Stimulated activated CD4-positive, alpha-beta T cell treated with anti-CD3 and anti-CD28 coated beads, TNF-alpha, amount 100 ng/mL, for 1 hour (primary cell): ENCODE measurements around the gene SRGAP1.

ENCODE experiments used
- DNase-seq, 3 donors: peaks; one replicate each; pipeline ENCODE4 v3.0.0-alpha.2; 2020; ENCODE audit warnings: low read depth in 3 of 3, low spot score in 1 of 3

Gene SRGAP1

DNA sequence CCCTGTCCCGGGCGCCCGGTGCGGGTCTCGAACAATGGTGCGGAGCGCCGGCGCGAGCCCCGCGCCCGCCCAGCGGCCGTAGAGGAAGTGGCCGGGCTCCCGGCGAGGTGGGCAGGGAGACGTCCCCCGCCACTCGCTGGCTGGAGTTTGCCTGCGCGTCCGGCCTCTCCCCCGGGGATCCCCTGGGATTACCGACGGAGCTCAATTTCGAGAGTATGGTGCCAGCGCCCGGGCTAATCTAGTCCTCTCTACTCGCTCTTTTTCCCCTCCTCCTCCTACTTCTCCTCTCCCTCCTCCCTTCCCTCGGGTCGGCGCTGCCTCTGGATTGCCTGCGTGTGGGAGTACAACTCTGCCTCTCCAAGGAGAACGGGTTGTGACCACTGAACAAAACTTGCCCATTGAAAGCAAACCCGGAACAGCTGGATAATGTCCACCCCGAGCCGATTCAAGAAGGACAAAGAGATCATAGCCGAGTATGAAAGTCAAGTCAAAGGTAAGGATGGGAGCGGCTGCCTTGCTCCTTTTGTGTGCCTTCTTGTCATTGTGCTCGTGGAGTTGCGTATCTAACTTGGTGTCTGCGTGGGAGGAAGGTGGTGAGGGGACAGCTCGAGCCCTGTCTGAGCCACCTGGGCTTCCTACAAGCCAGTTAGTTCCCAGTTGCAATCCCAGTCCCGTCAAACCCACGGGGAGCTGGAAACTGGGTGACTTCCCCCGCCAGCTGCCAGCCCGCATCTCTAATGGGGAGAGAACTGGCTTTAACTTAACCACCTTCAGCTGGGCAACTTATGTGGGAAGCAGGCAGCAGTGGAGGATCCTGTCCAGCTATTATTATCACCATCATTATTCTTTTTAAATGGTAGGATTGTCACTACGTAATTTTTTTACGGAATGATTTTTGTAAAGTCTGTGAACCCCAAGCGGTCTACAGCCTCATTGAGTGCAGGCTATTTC is at the start of gene SRGAP1:
Gene SRGAP1, plus strand, starts transcription at position 310 of the 951 bp plus-strand sequence. Its CDS starts 117 bp downstream, at position 427.
- DNase-seq: peak in 1 of 3 donors; percentile 5

DNA sequence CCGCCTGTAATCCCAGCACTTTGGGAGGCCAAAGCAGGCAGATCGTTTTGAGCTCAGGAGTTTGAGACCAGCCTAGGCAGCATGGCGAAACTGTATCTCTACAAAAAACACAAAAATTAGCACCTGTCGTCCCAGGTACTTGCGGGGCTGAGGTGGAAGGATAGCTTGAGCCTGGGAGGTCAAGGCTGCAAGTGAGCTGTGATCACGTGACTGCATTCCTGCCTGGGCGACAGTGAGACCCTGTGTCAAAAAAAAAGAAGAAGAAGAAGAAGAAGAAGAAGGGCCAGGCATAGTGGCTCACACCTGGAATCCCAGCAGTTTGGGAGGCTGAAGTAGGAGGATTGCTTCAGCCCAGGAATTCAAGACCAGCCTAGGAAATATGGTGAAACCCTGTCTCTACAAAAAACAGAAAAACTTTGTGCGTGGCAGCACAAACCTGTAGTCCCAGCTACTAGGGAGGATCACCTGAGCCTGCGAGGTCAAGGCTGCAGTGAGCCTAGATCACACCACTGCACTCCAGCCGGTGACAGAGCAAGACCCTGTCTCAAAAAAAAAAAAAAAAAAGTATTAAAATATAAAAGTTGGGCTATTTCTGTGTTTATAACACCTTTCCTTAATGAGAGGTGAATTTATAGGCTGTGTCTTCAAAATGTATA is 49.3 kb upstream of the SRGAP1 start:
- no peak for DNase-seq

DNA sequence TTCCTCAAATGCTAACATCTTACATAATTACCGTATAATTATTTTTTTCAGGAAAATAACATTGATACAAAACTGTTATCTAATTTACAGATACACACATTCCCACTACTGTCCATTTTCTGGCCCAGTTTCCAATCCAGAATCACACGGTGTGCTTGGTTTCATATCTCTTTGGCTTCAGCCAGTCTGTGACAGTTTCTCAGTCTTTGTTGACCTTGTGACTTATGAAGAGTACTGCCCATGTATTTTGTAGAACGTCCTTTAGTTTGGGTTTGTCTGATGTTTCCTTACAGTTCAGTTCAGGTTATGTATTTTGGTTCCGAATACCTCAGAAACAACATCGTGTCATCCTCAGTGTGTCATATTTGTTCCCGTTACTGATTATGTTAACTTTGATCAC is 48.6 kb upstream of the SRGAP1 start:
- no peak for DNase-seq

DNA sequence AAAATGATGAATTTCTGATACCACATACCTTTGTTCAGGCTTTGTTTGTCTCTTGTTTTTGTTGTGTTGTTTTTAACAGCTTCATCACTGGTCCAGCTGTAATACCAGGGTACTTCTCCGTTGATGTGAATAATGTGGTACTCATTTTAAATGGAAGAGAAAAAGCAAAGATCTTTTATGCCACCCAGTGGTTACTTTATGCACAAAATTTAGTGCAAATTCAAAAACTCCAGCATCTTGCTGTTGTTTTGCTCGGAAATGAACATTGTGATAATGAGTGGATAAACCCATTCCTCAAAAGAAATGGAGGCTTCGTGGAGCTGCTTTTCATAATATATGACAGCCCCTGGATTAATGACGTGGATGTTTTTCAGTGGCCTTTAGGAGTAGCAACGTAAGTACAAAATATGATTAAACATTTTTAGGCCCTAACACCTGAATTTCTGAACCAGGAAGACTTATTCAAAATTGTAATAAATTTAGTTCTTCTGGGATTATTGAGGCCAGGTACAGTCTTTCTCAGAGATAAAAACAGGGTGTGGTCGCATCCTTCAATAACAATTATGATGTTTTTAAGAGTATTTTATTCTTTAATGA is 42.4 kb upstream of the SRGAP1 start:
- no peak for DNase-seq

DNA sequence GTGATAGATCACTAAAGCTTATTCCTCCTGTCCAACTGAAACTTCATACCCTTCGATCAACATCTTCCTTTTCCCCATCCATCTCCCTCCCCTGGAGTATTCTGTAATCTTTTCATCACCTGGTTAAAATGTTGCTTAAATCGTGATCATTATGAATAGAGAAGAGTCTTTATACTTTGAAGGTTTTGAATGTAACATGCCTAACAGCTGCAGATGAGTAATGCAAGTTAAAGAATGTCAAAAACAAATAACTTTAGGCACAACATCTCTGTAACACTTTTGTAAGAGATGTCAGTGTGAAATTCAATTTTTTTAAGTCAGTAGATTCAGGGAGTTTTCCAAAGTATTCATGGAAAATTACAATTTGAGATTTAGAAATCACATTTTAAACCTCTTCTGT is 39.8 kb upstream of the SRGAP1 start:
- no peak for DNase-seq

DNA sequence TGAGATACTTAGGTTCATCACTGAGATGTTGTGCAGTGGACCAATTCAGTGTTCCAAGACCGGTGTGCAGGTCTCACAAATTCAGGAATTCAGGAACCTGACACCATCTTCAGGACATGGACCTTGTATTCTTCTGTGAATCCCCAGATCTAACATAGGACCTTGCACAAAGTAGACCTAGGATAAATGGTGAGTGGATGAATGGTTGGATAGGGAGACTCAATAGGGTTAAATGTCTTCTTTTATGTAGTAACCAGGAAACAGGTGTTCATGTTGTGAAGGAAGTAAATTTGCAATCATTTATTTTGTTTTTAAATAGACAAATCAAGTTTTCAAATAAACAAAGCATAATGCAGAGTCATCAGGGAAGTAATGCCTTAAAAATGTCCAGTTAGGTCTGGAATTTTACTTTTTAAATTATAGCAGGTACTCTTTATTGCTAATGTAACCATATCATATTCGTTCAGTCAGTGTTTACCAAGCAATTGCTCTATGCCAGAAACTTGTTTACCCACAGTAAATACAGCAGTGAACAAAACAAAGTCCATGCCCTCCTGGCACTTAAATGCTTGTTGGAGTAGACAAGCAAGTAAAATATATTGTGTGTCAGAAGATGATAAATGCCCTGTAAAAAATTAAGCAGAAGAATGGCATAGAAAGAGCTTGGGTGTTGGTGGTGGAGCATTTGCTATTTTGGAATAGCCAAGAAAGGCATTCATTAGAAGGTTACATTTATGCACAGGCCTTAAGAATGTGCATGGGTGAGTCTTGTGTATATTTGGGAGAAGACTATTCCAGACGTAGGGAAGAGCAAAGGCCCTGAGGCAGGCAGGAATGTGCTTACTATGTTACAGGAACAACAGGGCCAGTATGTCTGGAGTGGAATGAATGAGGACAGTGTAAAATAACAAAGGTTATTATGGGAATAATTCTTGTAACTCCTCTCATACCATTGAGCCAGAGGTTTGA is 38.5 kb upstream of the SRGAP1 start:
- no peak for DNase-seq

DNA sequence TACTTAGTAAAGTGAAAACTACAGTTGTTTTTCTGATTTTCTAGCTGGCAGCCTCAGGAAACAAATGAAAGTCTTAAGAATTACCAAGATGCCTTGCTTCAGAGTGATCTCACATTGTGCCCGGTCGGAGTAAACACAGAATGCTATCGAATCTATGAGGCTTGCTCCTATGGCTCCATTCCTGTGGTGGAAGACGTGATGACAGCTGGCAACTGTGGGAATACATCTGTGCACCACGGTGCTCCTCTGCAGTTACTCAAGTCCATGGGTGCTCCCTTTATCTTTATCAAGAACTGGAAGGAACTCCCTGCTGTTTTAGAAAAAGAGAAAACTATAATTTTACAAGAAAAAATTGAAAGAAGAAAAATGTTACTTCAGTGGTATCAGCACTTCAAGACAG is 35.9 kb upstream of the SRGAP1 start:
- no peak for DNase-seq

DNA sequence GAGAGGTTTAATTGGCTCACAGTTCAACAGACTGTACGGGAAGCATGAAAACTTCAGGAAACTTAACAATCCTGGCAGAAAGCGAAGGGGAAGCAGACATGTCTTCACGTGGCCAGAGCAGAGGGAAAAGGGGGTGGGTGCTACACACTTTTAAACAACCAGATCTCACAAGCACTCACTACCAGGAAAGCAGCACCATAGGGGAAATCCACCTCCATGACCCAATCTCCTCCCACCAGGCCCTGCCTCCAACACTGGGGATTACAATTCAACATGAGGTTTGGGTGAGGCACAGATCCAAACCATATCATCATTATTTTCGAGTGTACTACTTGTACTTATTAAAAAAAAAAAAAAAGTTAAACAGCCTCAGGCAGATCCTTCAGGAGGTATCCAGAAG is 34.9 kb upstream of the SRGAP1 start:
- DNase-seq: no peak

DNA sequence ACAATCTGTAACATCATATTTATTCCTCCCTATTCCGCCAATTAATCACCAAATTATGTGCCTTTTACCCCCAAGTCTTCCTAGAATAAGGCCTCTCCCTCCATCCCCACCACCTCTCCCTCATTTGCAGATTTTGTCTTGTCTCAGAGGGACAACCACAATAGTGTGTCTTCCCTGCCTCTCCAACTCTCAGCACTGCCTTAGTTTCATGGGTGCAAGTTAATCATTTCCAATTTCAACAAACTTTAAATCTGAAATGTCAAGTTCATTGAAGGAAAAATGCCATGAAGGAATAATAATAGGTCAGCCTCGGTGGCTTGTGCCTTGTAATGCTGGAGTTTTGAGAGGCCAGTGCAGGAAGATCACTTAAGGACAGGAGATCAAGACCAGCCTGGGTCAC is 33.2 kb upstream of the SRGAP1 start:
- DNase-seq: no peak

DNA sequence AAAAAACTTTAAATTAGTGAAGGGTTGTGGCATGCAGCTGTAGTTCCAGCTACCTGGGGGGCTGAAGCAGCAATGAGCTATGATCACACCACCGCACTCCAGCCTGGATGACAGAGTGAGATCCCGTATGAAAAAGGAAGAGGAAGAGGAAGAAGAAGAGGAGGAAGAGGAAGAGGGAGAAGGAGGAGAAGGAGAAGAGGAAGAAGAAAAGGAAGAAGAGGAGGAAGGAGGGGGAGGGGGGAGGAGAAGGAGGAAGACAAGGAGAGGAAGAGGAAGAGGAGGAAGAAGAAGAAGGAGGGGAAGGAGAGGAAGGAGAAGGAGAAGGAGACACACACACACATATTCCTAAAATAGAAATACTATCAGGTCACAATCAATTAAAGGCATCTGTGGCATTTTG is 32.7 kb upstream of the SRGAP1 start:
- DNase-seq: no peak

DNA sequence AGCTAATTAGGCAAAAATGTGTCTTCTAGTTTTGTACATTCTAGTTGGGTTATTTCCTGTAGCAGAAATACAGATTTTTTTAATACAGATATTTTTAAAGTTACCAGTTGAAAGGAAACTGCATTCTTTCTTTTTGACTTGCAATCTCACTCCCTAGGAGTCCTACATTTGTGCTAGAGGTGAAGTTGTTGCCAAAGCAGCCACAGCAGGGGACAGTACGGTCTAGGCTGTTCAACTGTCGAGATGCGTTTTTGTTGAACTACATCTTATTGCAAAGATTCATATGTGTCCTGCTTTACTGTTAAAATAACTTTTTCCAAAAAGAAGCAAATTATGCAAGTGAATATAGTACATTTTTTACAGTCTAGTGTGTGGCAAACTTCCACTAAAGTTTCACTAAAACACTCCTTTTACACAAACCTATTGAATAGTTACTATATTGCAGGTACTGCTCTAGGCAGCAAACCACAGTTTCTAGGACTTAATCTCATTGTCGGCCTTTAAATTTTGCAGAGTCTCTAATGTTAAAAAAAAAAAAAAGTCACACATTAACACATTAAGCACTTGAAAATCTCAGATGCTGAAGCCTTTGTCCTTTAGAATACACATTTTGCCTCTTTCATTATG is 30.2 kb upstream of the SRGAP1 start:
- no peak for DNase-seq

DNA sequence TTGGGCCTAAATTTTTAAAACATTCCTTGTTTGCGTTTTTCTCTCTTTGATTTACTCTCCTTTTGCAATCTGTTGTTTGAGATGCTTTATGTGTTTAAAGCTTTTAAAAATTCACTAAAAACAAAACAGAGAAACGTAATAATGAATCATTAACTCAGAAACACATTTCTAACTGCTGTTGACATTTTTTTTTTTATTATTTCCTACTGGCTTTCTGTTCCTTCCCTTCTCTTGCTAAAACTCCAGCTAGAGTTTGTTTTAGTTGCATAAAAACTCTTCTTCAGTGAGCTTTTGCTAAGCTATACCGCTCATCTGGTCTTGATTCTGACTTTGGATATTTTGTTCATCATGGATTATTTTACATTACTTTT is 29.0 kb upstream of the SRGAP1 start:
- DNase-seq: no peak

DNA sequence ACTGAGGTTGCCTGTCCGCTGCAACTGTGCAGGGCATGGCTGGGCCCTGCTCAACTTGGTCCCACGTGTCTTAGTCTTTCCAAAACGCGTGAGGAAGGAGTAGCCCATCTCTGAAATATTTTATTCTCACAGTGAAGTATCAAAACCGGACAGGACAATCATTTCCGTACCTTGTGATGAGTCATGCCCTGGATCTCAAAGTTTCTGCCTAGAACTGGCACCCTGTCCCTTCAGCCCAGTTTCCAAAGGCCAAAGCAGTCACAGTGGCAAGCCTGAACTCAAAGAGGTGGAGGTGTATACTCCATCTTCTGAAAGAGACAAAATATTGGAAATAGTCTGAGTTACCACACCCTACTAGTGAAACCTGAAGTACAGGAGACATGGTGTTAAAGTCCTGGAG is 28.5 kb upstream of the SRGAP1 start:
- no peak for DNase-seq

DNA sequence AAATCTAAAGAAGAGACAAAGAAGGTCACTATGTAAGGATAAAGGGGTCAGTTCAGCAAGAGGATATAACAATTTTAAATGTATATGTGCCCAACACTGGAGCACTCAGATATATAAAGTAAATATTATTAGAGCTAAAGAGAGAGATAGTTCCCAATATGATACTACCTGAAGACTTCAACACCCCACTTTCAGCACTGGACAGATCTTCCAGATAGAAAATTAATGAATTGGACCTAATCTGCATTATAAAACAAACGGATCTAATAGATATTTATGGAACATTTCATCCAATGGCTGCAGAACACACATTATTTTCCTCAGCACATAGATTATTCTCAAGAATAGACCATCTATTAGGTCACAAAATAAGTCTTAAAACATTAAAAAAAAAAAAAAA is 24.1 kb upstream of the SRGAP1 start:
- DNase-seq: no peak

DNA sequence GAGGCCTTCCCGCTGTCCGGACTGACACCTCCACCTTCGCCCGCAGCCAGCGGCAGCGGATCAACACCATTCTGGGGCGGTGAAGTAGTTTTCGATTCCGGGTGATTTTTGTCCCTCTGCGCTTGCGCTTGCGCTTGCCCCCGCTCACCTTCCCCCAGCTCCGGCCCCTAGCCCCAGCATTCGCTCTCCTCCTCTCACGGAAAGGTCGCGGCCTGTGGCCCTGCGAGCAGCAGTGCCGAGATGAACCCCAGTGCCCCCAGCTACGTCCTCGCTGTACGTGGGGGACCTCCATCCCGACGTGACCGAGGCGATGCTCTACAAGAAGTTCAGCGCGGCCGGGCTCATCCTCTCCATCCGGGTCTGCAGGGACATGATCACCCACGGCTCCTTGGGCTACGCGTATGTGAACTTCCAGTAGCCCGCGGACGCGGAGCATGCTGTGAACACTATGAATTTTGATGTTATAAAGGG is 22.7 kb upstream of the SRGAP1 start:
- DNase-seq: no peak

DNA sequence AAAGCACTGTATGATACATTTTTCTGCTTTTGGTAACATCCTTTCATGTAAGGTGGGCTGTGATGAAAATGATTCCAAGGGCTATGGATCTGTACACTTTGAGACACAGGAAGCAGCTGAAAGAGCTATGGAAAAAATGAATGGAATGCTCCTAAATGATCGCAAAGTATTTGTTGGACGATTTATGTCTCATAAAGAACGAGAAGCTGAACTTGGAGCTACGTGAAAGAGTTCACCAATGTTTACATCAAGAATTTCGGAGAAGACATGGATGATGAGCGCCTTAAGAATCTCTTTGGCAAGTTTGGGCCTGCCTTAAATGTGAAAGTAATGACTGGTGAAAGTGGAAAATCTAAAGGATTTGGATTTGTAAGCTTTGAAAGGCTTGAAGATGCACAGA is 22.1 kb upstream of the SRGAP1 start:
- DNase-seq: no peak

DNA sequence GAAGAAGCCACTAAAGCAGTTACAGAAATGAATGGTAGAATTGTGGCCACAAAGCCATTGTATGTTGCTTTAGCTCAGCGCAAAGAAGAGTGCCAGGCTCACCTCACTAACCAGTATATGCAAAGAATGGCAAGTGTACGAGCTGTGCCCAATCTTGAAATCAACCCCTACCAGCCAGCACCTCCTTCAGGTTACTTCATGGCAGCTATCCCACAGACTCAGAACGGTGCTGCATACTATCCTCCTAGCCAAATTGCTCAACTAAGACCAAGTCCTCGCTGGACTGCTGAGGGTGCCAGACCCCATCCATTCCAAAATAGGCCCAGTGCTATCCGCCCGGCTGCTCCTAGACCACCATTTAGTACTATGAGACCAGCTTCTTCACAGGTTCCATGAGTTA is 21.5 kb upstream of the SRGAP1 start:
- no peak for DNase-seq

DNA sequence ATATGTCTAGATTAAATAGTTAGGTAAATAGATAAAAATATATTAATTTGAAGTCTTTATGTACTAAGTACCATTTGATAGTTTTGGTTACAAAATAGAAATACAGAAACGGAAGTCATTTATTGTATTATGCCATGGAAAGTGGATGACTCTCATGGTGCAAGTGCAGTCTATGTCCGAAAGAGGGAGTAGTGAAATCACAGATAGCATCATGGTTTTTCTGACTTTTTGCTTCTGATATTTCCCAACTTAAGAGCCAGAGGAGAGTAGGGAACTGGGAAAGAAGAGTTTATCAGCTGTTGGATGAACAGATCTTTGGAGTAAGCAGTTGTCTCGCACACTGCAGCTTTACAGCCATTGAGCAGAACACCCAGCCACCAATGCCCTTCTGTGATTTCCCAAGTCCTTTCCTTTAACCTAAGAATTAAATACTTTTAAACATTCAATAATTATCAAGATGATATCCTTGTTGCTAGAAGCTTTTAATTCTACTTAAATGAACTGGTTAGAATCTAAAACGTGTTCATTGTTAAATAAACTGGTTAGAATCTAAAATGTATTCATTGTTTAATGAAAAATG is 18.4 kb upstream of the SRGAP1 start:
- no peak for DNase-seq

DNA sequence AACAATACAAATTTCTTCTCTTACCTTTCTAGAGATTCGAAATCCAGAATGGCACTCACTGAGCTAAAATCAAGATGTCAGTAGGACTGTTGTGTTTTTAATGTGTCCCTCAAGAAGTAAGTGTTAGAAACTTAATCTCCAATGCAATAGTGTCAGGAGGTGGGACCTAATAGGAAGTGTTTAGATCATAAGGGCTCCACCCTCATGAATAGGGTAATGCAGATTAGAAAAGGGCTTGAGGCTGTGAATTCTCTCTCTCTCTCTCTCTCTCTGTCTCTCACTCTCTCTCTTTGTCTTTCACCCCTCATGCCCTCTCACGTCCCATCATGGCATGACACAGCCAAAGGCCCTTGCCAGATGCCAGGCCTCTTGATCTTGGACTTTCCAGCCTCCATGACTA is 15.6 kb upstream of the SRGAP1 start:
- DNase-seq: no peak

DNA sequence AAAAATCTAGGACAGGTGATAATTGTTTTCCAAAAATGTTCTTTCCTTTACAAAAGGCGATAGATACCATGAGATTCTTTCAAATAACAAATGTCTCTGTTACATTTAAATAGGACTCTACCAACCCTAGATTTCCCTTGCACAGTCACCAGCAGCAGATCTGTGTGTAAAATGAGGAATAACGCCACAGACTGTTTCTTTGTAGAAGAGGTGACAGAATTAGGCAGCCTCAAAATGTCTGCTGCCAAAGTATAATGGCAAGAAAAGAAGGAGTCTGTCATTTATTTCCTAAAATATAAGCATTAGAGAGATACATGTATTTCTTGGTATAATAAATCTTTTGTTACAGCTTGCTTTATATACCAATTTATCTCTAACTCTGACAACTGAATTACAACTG is 8.5 kb upstream of the SRGAP1 start:
- DNase-seq: no peak
